Adipocyte (in vitro differentiated cells): ENCODE data around the gene SLC25A17.
"Not testable (repeated sequence)": the region's sequence is repeated elsewhere in the genome, so short reads cannot be mapped to it uniquely, and the experiment has no call there.

Source experiments
- DNase-seq: peaks from one replicate; pipeline ENCODE4 v3.0.0-alpha.2; 2015; ENCODE audit warnings: low read depth
- H3K27me3 ChIP-seq: replicated peaks from 2 replicates; pipeline ENCODE4 v1.7.0; 2013; ENCODE audit warnings: mild to moderate bottlenecking, low read length, moderate library complexity; ENCODE audit not compliant: control insufficient read depth, insufficient read depth
- H3K36me3 ChIP-seq: 2 replicates; pipeline ENCODE4 v1.7.0; 2013; ENCODE audit warnings: low read length, mild to moderate bottlenecking, moderate library complexity; ENCODE audit not compliant: control insufficient read depth, insufficient read depth, severe bottlenecking
- H3K4me1 ChIP-seq: 2 replicates; pipeline ENCODE4 v1.7.0; 2013; ENCODE audit warnings: mild to moderate bottlenecking, low read length, moderate library complexity; ENCODE audit not compliant: control insufficient read depth, insufficient read depth
- H3K4me3 ChIP-seq: 2 replicates; pipeline ENCODE4 v1.7.0; 2013; ENCODE audit warnings: mild to moderate bottlenecking, low read length, moderate library complexity
- H3K9ac ChIP-seq: 2 replicates; pipeline ENCODE4 v1.7.0; 2013; ENCODE audit warnings: mild to moderate bottlenecking, low read length, moderate library complexity
- H3K9me3 ChIP-seq: 2 replicates; pipeline ENCODE4 v1.7.0; 2013; ENCODE audit warnings: mild to moderate bottlenecking, low read length, moderate library complexity; ENCODE audit not compliant: control insufficient read depth

The SLC25A17 gene, protein sequence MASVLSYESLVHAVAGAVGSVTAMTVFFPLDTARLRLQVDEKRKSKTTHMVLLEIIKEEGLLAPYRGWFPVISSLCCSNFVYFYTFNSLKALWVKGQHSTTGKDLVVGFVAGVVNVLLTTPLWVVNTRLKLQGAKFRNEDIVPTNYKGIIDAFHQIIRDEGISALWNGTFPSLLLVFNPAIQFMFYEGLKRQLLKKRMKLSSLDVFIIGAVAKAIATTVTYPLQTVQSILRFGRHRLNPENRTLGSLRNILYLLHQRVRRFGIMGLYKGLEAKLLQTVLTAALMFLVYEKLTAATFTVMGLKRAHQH

DNA sequence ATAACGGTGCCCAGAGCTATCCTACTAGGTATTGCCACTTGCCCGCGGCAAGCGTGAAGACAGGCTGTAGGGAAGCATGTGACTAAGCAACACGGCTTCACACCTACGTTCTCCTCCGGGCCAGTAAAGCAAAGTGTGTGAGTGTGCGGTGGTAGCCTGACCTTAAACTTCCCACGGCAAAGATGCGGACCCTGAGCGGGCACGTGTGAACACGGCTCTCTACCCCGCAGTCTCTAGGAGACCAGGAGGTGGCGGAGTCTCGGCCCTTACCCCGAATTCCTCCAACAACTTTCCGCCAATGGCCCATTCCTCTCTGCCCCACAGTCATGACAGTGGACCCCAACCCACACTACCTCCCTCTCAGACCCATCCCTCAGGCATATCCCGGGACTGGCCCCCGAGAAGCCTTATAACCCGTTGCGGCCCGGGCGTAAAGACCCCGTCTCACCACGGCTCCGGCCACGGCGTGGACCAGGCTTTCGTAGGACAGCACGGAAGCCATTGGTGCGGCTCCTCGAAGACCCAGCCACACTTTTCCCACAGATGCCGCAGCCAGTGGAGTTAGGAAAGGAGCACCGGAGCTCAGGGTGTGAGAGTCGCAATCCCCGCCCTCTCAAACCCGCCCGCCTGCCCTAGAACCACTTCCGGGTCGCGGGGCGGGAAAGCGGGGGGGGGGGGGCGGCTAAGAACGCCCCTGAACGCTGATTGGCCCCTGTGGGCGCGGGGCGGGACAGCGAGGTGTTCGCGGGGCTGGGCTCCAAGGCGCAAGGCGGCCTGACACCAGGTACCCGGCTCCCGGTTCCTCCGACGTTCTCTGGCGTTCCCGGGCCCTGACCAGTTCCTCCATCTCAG, at the start of gene SLC25A17:
SLC25A17 (minus strand) TSS at position 600 of the 852 bp plus-strand sequence; CDS start at position 502, 98 bp downstream.
- peak; percentile 95 for DNase-seq
- H3K4me3 ChIP-seq: peak within 1 kb of the TSS; percentile 99
- H3K9me3 ChIP-seq: no peaks in the 10 kb centered on the region
- peak within 1 kb of the TSS; percentile 99 for H3K9ac ChIP-seq
- H3K27me3 ChIP-seq: no peaks in the 10 kb centered on the region
- peaks cover 24% of the 10 kb centered on the region for H3K36me3 ChIP-seq
- H3K4me1 ChIP-seq: peaks cover 22% of the 10 kb centered on the region

DNA sequence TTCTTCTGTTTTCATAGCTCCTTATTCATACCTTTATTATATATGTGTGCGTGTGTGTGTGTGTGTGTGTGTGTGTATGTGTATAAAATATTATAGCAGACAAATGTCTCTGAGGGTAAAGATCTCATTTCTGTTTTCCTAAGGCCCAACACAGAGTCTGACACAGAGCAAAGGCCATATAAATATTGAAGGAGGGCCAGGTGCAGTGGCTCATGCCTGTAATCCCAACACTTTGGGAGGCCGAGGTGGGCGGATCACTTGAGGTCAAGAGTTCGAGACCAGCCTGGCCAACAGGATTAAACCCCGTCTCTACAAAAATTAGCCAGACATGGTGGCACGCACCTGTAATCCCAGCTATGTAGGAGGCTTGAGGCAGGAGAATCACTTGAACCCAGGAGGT, 49.2 kb upstream of the SLC25A17 start:
- not testable (repeated sequence) for H3K27me3 ChIP-seq, H3K4me1 ChIP-seq, H3K4me3 ChIP-seq, H3K9ac ChIP-seq, H3K9me3 ChIP-seq, DNase-seq
- H3K36me3 ChIP-seq: peaks cover 24% of the 10 kb centered on the region

DNA sequence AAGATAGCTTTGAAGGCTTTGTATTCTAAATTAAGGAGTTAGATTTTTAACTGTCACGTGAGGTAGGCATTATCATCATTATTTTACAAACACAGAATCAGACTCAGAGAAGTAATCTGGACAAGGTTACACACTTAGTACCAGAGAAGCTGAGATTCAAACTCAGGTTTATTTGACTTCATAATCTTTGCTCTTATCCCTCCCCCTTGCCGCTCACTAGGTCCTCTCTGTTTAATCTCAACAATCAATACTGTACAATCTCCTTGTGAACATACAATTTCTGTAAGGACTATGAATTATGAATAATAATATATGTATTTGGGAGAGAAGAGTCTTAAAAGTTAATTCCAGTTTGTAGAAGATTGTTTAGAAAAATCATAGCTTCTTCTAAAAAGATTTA, 48.0 kb upstream of the SLC25A17 start:
- peaks cover 21% of the 10 kb centered on the region for H3K36me3 ChIP-seq
- no peaks in the 10 kb centered on the region for H3K9me3 ChIP-seq
- H3K9ac ChIP-seq: no peak overlapping the region
- no peak for DNase-seq
- H3K4me1 ChIP-seq: no peaks in the 10 kb centered on the region
- no peak overlapping the region for H3K4me3 ChIP-seq
- H3K27me3 ChIP-seq: no peaks in the 10 kb centered on the region

GRCh38 chr22:40862537-40862936, 43.4 kb upstream of the SLC25A17 start:
- Histone ChIP-seq H3K4me1 (peaks cover 29% of the 10 kb centered on the region), H3K4me3 (no peak overlapping the region), H3K27me3 (no peaks in the 10 kb centered on the region), H3K9ac (no peak overlapping the region), H3K9me3 (no peaks in the 10 kb centered on the region), H3K36me3 (peaks cover 4% of the 10 kb centered on the region)
- DNase-seq: no peak

- H3K9me3 ChIP-seq: no peaks in the 10 kb centered on the region
- H3K27me3 ChIP-seq: no peaks in the 10 kb centered on the region
- no peak within 1 kb of the TSS for H3K9ac ChIP-seq
- no peak within 1 kb of the TSS for H3K4me3 ChIP-seq
- H3K36me3 ChIP-seq: peaks cover 4% of the 10 kb centered on the region
- peaks cover 29% of the 10 kb centered on the region for H3K4me1 ChIP-seq
- DNase-seq: no peak
These were observed 42.9 kb upstream of the SLC25A17 start, which contains the start of gene DNAJB7 for GRCh38 chr22:40862013-40862412. DNAJB7 (minus strand) TSS chr22:40862113; CDS start chr22:40861994, 119 bp downstream.

GRCh38 chr22:40857309-40857855, 38.2 kb upstream of the SLC25A17 start:
- Histone ChIP-seq H3K4me3 (peak overlapping the region; percentile 99), H3K36me3 (peaks cover 4% of the 10 kb centered on the region), H3K9ac (peak overlapping the region; percentile 100), H3K9me3 (no peaks in the 10 kb centered on the region), H3K4me1 (peaks cover 60% of the 10 kb centered on the region), H3K27me3 (no peaks in the 10 kb centered on the region)
- peak; percentile 67 for DNase-seq

GRCh38 chr22:40856513-40857308, 37.6 kb upstream of the SLC25A17 start, which contains the start of the genes ST13 and XPNPEP3:
ST13 (minus strand) TSS chr22:40856639; CDS start chr22:40856540, 99 bp downstream.
XPNPEP3 (plus strand) TSS chr22:40857148; CDS start chr22:40857182, 34 bp downstream.
- Histone ChIP-seq H3K4me1 (peaks cover 62% of the 10 kb centered on the region), H3K27me3 (no peaks in the 10 kb centered on the region), H3K9me3 (no peaks in the 10 kb centered on the region), H3K4me3 (peak within 1 kb of the TSS; percentile 99), H3K9ac (peak within 1 kb of the TSS; percentile 100), H3K36me3 (peaks cover 4% of the 10 kb centered on the region)
- DNase-seq: peak; percentile 97

GRCh38 chr22:40855979-40856512, 36.9 kb upstream of the SLC25A17 start:
- peak; percentile 68 for DNase-seq
- Histone ChIP-seq H3K4me1 (peaks cover 57% of the 10 kb centered on the region), H3K9ac (peak overlapping the region; percentile 100), H3K9me3 (no peaks in the 10 kb centered on the region), H3K36me3 (peaks cover 4% of the 10 kb centered on the region), H3K27me3 (no peaks in the 10 kb centered on the region), H3K4me3 (peak overlapping the region; percentile 99)

GRCh38 chr22:40855071-40855978, 36.2 kb upstream of the SLC25A17 start:
- H3K9me3 ChIP-seq: no peaks in the 10 kb centered on the region
- H3K9ac ChIP-seq: peak overlapping the region; percentile 100
- H3K4me3 ChIP-seq: peak overlapping the region; percentile 99
- peaks cover 54% of the 10 kb centered on the region for H3K4me1 ChIP-seq
- peak; percentile 56 for DNase-seq
- no peaks in the 10 kb centered on the region for H3K27me3 ChIP-seq
- peaks cover 7% of the 10 kb centered on the region for H3K36me3 ChIP-seq
